Measurements from ENCODE around the gene TSPAN3.

The TSPAN3 gene

GRCh38 chr15:77083381-77084160 is 12.7 kb upstream of the TSPAN3 start:
- DNase-seq, result no peak

GRCh38 chr15:77081971-77082370 is 11.1 kb upstream of the TSPAN3 start:
- DNase-seq, result no peak

GRCh38 chr15:77076323-77076915 is 5.5 kb upstream of the TSPAN3 start:
- DNase-seq, result no peak

- DNase-seq, result peak; percentile 23
Observed at GRCh38 chr15:77075528-77075927, 4.6 kb upstream of the TSPAN3 start.

GRCh38 chr15:77074350-77074749 is 3.4 kb upstream of the TSPAN3 start:
- no peak for DNase-seq

GRCh38 chr15:77071305-77072223 is 655 bp upstream of the TSPAN3 start:
- DNase-seq, result no peak

- no peak for DNase-seq
Observed at GRCh38 chr15:77070180-77070494, 772 bp downstream of the TSPAN3 start.

GRCh38 chr15:77069521-77070121 is 1.3 kb downstream of the TSPAN3 start:
- no peak for DNase-seq

GRCh38 chr15:77068633-77069032 is 2.3 kb downstream of the TSPAN3 start:
- DNase-seq, result no peak

- DNase-seq, result no peak
Observed at GRCh38 chr15:77067691-77068367, 3.1 kb downstream of the TSPAN3 start.

GRCh38 chr15:77066971-77067690 is 3.8 kb downstream of the TSPAN3 start:
- DNase-seq, result no peak

- no peak for DNase-seq
Observed at GRCh38 chr15:77064539-77065308, 6.2 kb downstream of the TSPAN3 start.

GRCh38 chr15:77064063-77064462 is 6.8 kb downstream of the TSPAN3 start:
- DNase-seq, result no peak

- no peak for DNase-seq
Observed at GRCh38 chr15:77063249-77063648, 7.7 kb downstream of the TSPAN3 start.

- DNase-seq, result no peak
Observed at GRCh38 chr15:77060546-77060945, 10.4 kb downstream of the TSPAN3 start.

GRCh38 chr15:77059786-77060361 is 11.0 kb downstream of the TSPAN3 start:
- DNase-seq, result no peak

- no peak for DNase-seq
Observed at GRCh38 chr15:77058468-77058867, 12.4 kb downstream of the TSPAN3 start.

- DNase-seq, result no peak
Observed at GRCh38 chr15:77057685-77058084, 13.2 kb downstream of the TSPAN3 start.

- no peak for DNase-seq
Observed at GRCh38 chr15:77057072-77057471, 13.8 kb downstream of the TSPAN3 start.

- DNase-seq, result no peak
Observed at GRCh38 chr15:77053709-77054108, 17.2 kb downstream of the TSPAN3 start.

GRCh38 chr15:77052556-77052955 is 18.4 kb downstream of the TSPAN3 start:
- DNase-seq, result no peak

Measured in amniotic stem cell (primary cell).